ENCODE results near the gene ZNF337. TPM values are rescaled to one million over a fixed set of nuclear protein-coding genes. Genes with fewer than 3 reads are reported as not detected.

Gene ZNF337
- total RNA-seq, 1 experiment from 2014 or later = 13.4 TPM

DNA sequence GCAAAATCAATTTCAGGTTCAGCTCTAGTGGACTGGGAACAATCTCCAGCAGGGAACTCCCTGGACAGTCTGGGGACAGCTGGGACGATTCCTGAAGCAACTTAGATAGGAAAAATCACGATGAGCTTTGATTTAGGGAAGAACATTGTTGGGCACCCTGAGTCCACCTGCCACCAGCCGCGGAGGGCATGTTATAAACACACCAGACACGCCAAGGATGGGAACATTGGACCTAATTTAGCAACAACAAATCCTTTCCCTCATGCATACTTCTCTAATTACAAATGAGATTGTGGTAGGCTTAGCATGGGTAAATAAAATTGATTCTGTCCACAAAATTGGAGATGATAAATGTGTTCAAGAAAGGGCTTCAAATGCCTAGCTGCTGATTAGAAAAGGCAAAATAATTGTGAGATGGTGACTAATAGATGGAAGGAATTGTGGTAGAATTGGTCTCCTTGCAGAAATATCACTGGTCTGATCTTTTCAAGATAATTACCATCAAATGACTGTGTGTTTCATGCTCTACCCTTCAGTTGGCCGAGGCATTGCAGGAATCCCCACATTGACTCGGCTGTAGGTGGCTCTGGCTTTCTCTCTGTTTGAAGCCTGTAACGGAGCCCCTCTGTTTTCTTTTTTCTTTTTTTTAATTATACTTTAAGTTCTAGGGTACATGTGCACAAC lies 66.7 kb downstream of the ZNF337 start:
- DNase-seq (ENCODE audit: low spot score) = no peak

DNA sequence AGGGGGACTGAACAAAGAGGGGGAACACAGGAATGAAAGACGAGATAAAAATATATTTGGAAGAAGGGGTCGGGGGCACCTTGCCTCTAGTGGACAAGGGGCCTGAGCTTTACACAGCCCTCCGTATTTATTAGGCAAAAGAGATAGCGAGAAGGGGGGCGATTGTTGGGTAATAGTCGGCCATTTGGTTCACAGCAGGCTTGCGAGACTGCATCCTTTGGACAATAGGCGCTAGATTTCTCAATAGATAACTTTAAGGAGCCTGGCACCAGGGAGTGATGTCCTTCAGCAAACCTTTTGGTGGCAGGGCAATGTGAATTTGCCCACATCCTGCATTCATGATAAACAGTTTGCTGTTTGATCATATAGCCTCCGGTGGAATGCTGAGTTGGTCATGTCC lies 69.9 kb downstream of the ZNF337 start:
- DNase-seq (ENCODE audit: low spot score) = no peak

DNA sequence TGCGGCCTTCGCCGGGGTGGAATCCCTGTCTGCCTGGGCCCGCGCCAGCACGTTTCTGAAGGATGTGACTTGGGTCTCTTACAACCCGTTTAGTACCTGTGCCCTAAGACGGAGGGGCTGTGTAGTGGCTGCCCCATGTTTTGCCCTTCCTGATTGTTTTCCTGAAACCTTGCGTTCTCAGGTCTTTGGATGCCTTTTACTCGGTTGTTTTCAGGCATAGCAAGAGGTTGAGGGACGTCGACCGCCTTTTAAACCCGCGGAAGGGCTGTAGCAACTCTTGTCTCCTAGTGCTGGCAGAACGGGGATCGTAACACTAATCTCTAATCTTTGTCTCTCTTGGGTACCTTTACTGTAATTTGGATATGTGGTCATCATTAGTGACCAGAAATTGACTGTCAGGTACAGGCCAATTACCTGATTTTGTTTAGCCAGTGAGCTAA lies 72.1 kb downstream of the ZNF337 start:
- no peak for DNase-seq (ENCODE audit: low spot score)

Other genes with a start within 250 kb of the ZNF337 start
- gene NINL, start 111.3 kb downstream of the ZNF337 start, total RNA-seq (2014; rRNA removed; shearing (Covaris generic)) = 9.1 and 9.4 TPM in 2 replicates
- 10.8 and 14.7 TPM in 2 replicates for gene NANP, start 72.8 kb downstream of the ZNF337 start, total RNA-seq (2014; rRNA removed; shearing (Covaris generic))

All from A172 (cell line).